ENCODE data around the gene CPXM2. TPM values are rescaled to one million over a fixed set of nuclear protein-coding genes. Genes with fewer than 3 reads are reported as not detected.
A peak's percentile ranks its signal among the peaks of the same experiment; 100 is the strongest.

Gene CPXM2
- total and polyA plus RNA-seq, 2 donors = 5.8 to 6.9 TPM

DNA sequence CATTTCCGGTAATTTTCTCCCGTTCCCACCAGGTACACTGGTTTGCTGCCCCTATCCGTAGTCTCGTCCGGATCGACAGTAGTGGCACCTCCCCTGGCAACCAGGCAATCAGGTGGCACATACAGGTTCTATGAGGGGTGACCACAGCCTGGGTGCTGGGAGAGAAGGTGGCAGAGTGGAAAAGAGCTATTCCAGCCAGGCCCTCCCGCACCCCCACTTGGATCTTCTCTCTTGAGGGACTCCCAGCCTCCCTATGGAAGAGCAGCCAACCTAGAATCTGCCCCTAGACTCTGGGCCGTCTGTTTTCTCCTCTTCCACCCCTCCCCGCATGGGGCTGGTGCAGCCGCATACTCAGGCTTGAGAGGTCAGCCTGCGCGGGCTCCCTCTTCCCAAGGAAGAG, 166.9 kb downstream of the CPXM2 start:
- Histone ChIP-seq H3K27me3 (ENCODE audit: control insufficient read depth in 2 of 2, insufficient read depth in 1 of 2, low read length in 1 of 2) (no peaks in the 10 kb centered on the region), H3K4me1 (ENCODE audit: control insufficient read depth in 2 of 2, insufficient read depth in 2 of 2, low read length in 2 of 2) (no peaks in the 10 kb centered on the region), H3K36me3 (ENCODE audit: control insufficient read depth in 2 of 2, insufficient read depth in 2 of 2, low read length in 1 of 2) (no peaks in the 10 kb centered on the region), H3K4me3 (ENCODE audit: low read length in 2 of 2) (no peak overlapping the region), H3K9me3 (ENCODE audit: control insufficient read depth in 2 of 2, insufficient read depth in 1 of 2, low read length in 1 of 2) (peaks cover 0 to 5% of the 10 kb centered on the region in 2 donors), H3K27ac (ENCODE audit: low read depth in 1 of 2, low read length in 1 of 2) (no peak overlapping the region)
- WGBS = 96% methylated on average over 12 of the region's 12 CpGs
- no peak for DNase-seq (ENCODE audit: low read depth in 6 of 9, low spot score in 9 of 9)

DNA sequence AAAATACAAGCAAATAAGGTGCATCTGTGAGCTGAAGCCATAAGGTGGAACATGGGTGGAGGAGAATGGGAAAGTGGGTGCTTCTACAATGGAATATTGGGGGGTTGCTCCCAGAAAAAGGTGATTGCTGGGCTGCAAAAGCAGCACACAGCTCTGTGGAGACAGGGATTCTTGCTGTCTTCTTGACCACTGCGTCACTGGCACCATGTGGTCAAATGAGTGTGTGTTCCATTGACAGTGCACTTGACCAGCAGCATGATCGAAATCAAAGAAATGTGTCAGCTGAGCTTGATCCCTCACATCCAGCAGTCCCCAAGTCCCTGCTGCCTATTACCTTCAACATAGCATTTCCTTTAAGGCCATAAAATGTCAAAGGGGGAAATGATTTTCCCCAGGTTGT, 169.3 kb downstream of the CPXM2 start:
- no peak overlapping the region for H3K4me3 ChIP-seq (ENCODE audit: low read length in 2 of 2)
- H3K27me3 ChIP-seq (ENCODE audit: control insufficient read depth in 2 of 2, insufficient read depth in 1 of 2, low read length in 1 of 2) = no peaks in the 10 kb centered on the region
- no peaks in the 10 kb centered on the region for H3K4me1 ChIP-seq (ENCODE audit: control insufficient read depth in 2 of 2, insufficient read depth in 2 of 2, low read length in 2 of 2)
- H3K27ac ChIP-seq (ENCODE audit: low read depth in 1 of 2, low read length in 1 of 2) = no peak overlapping the region
- no peaks in the 10 kb centered on the region for H3K9me3 ChIP-seq (ENCODE audit: control insufficient read depth in 2 of 2, insufficient read depth in 1 of 2, low read length in 1 of 2)
- DNase-seq (ENCODE audit: low read depth in 6 of 9, low spot score in 9 of 9) = no peak
- WGBS = 93% methylated on average over 2 of the region's 2 CpGs
- no peaks in the 10 kb centered on the region for H3K36me3 ChIP-seq (ENCODE audit: control insufficient read depth in 2 of 2, insufficient read depth in 2 of 2, low read length in 1 of 2)

DNA sequence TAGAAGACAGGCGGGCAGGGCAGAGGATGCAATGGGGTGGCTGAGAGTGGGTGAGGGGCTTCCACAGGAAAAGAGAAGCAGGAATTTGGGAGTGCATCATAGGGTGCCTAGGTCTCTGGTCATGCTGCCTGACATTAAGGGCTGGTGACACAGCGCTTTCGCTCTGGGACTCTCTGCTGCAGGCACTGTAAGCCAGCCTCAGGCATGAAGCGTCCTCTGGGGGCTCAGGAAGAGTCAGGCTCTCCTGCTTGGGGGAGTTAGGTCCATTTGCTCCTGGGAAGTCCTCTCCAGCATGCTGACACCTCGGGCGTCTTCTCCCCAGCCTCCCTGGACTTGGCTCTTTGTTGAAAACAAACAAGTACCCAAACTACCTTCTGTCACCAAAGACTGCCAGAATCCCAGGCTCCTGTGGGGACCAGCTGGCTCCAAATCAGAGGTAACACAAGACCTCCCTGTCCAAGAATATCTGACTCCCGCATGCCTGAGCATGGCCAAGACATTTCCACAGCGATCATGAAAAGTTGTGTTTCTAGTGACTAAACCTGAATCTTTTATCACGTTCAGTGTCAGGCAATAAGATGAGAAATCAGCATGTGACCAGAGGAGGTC, 170.1 kb downstream of the CPXM2 start:
- Histone ChIP-seq H3K4me1 (ENCODE audit: control insufficient read depth in 2 of 2, insufficient read depth in 2 of 2, low read length in 2 of 2) (no peaks in the 10 kb centered on the region), H3K4me3 (ENCODE audit: low read length in 2 of 2) (no peak overlapping the region), H3K27me3 (ENCODE audit: control insufficient read depth in 2 of 2, insufficient read depth in 1 of 2, low read length in 1 of 2) (no peaks in the 10 kb centered on the region), H3K36me3 (ENCODE audit: control insufficient read depth in 2 of 2, insufficient read depth in 2 of 2, low read length in 1 of 2) (no peaks in the 10 kb centered on the region), H3K27ac (ENCODE audit: low read depth in 1 of 2, low read length in 1 of 2) (no peak overlapping the region), H3K9me3 (ENCODE audit: control insufficient read depth in 2 of 2, insufficient read depth in 1 of 2, low read length in 1 of 2) (no peaks in the 10 kb centered on the region)
- WGBS = 82% methylated on average over 9 of the region's 9 CpGs
- DNase-seq (ENCODE audit: low read depth in 6 of 9, low spot score in 9 of 9) = no peak

DNA sequence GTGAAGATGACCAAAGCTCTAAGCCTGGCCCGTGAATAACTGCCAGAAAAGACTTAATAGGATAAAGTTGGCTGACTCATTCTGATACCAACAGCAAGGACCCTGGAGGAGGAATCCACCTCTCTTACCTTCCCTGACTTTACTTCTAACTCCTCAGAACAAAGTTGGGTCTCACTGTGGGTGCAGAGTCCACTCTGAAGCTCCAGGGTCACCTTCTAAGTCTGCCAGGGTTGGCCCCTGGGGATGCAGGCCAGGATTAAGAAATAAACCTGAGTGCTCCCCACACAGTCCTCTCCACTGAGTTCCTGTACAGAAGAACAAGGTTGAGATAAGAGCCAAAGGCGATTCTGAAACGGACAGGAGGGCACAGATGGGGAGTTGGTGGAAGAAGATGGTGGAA, 171.1 kb downstream of the CPXM2 start:
- DNase-seq (ENCODE audit: low read depth in 6 of 9, low spot score in 9 of 9) = no peak
- no peak overlapping the region for H3K27ac ChIP-seq (ENCODE audit: low read depth in 1 of 2, low read length in 1 of 2)
- no peaks in the 10 kb centered on the region for H3K4me1 ChIP-seq (ENCODE audit: control insufficient read depth in 2 of 2, insufficient read depth in 2 of 2, low read length in 2 of 2)
- 93% methylated on average over 3 of the region's 3 CpGs for WGBS
- no peaks in the 10 kb centered on the region for H3K27me3 ChIP-seq (ENCODE audit: control insufficient read depth in 2 of 2, insufficient read depth in 1 of 2, low read length in 1 of 2)
- no peaks in the 10 kb centered on the region for H3K9me3 ChIP-seq (ENCODE audit: control insufficient read depth in 2 of 2, insufficient read depth in 1 of 2, low read length in 1 of 2)
- no peak overlapping the region for H3K4me3 ChIP-seq (ENCODE audit: low read length in 2 of 2)
- H3K36me3 ChIP-seq (ENCODE audit: control insufficient read depth in 2 of 2, insufficient read depth in 2 of 2, low read length in 1 of 2) = no peaks in the 10 kb centered on the region

DNA sequence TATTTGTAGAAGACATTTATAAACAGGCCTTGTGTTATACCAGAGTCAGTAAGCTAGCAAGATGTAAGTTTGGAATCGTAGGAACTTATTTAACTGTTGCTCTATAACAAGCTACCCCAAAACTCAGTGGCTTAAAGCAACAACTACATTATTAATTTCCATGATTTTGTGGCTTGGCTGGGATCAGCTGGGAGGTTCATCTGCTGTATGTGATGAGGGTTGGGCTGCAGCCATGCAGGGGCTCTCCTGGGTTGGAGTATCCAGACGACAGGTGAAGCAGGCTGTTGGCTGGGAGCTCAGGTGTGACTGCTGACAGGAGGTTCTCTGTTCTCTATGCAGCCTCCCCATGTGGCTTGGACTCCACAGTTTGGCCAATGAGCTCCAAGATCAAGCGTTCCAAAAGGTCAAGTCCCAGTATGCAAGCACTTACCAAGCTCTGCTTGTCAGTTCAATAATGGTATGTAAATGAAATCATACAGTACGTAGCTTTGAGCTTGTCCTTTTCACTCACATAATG, 173.0 kb downstream of the CPXM2 start:
- H3K4me1 ChIP-seq (ENCODE audit: control insufficient read depth in 2 of 2, insufficient read depth in 2 of 2, low read length in 2 of 2) = no peaks in the 10 kb centered on the region
- H3K9me3 ChIP-seq (ENCODE audit: control insufficient read depth in 2 of 2, insufficient read depth in 1 of 2, low read length in 1 of 2) = no peaks in the 10 kb centered on the region
- H3K27ac ChIP-seq (ENCODE audit: low read depth in 1 of 2, low read length in 1 of 2) = no peak overlapping the region
- WGBS = 86% methylated on average over 4 of the region's 4 CpGs
- no peaks in the 10 kb centered on the region for H3K36me3 ChIP-seq (ENCODE audit: control insufficient read depth in 2 of 2, insufficient read depth in 2 of 2, low read length in 1 of 2)
- no peaks in the 10 kb centered on the region for H3K27me3 ChIP-seq (ENCODE audit: control insufficient read depth in 2 of 2, insufficient read depth in 1 of 2, low read length in 1 of 2)
- no peak overlapping the region for H3K4me3 ChIP-seq (ENCODE audit: low read length in 2 of 2)
- no peak for DNase-seq (ENCODE audit: low read depth in 6 of 9, low spot score in 9 of 9)

DNA sequence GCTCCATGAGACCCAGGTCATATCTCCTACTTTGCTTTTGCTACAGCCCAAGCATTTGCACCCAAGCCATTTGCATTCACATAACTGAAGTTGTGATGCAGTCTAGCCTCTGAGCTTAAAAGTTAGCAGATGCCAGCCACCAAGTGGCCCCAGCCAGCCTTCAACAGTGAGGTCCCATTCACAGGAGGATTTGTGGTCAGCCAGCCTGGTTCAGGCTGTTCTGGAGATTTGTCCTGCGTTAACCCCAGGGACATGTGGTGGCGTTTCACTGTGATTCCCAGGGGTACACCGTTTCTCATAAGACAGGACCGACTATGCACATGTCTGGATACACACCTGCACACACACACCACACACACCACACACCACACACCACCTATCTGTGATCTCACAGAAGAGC, 174.3 kb downstream of the CPXM2 start:
- Histone ChIP-seq H3K4me3 (ENCODE audit: low read length in 2 of 2) (no peak overlapping the region), H3K9me3 (ENCODE audit: control insufficient read depth in 2 of 2, insufficient read depth in 1 of 2, low read length in 1 of 2) (no peaks in the 10 kb centered on the region), H3K27ac (ENCODE audit: low read depth in 1 of 2, low read length in 1 of 2) (no peak overlapping the region), H3K4me1 (ENCODE audit: control insufficient read depth in 2 of 2, insufficient read depth in 2 of 2, low read length in 2 of 2) (no peaks in the 10 kb centered on the region), H3K27me3 (ENCODE audit: control insufficient read depth in 2 of 2, insufficient read depth in 1 of 2, low read length in 1 of 2) (no peaks in the 10 kb centered on the region), H3K36me3 (ENCODE audit: control insufficient read depth in 2 of 2, insufficient read depth in 2 of 2, low read length in 1 of 2) (no peaks in the 10 kb centered on the region)
- DNase-seq (ENCODE audit: low read depth in 6 of 9, low spot score in 9 of 9) = no peak
- 95% methylated on average over 4 of the region's 4 CpGs for WGBS

- Histone ChIP-seq H3K4me3 (ENCODE audit: low read length in 2 of 2) (no peak overlapping the region), H3K27me3 (ENCODE audit: control insufficient read depth in 2 of 2, insufficient read depth in 1 of 2, low read length in 1 of 2) (no peaks in the 10 kb centered on the region), H3K4me1 (ENCODE audit: control insufficient read depth in 2 of 2, insufficient read depth in 2 of 2, low read length in 2 of 2) (no peaks in the 10 kb centered on the region), H3K36me3 (ENCODE audit: control insufficient read depth in 2 of 2, insufficient read depth in 2 of 2, low read length in 1 of 2) (no peaks in the 10 kb centered on the region), H3K27ac (ENCODE audit: low read depth in 1 of 2, low read length in 1 of 2) (no peak overlapping the region), H3K9me3 (ENCODE audit: control insufficient read depth in 2 of 2, insufficient read depth in 1 of 2, low read length in 1 of 2) (no peaks in the 10 kb centered on the region)
- no peak for DNase-seq (ENCODE audit: low read depth in 6 of 9, low spot score in 9 of 9)
- 92% methylated on average over 2 of the region's 2 CpGs for WGBS
Measured at GRCh38 chr10:123715546-123715945, 176.1 kb downstream of the CPXM2 start.

DNA sequence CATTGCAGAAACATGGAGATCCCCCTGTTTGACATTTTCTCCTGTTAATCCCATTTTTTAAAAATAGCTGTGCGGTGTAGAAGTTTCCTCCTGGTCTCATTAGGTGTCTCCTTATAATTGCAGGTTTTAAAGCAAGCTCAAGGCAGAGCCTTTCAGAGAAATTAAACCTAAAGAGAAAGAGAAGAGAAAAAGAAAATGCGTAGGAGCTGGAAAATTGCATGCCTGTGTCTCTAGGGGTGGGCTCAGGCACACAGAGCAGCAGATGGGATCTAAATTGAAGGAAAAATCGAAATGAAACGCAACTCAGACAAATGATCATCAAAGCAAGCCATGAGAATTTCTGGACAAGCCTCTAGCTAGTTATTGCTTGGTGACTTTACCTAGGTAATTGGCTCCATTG, 185.4 kb downstream of the CPXM2 start:
- no peaks in the 10 kb centered on the region for H3K9me3 ChIP-seq (ENCODE audit: control insufficient read depth in 2 of 2, insufficient read depth in 1 of 2, low read length in 1 of 2)
- WGBS = 92% methylated on average over 4 of the region's 4 CpGs
- H3K4me1 ChIP-seq (ENCODE audit: control insufficient read depth in 2 of 2, insufficient read depth in 2 of 2, low read length in 2 of 2) = peaks cover 3 to 52% of the 10 kb centered on the region in 2 donors
- no peaks in the 10 kb centered on the region for H3K36me3 ChIP-seq (ENCODE audit: control insufficient read depth in 2 of 2, insufficient read depth in 2 of 2, low read length in 1 of 2)
- no peak overlapping the region for H3K4me3 ChIP-seq (ENCODE audit: low read length in 2 of 2)
- H3K27me3 ChIP-seq (ENCODE audit: control insufficient read depth in 2 of 2, insufficient read depth in 1 of 2, low read length in 1 of 2) = no peaks in the 10 kb centered on the region
- peak overlapping the region in 1 of 2 donors; percentile 75 for H3K27ac ChIP-seq (ENCODE audit: low read depth in 1 of 2, low read length in 1 of 2)
- DNase-seq (ENCODE audit: low read depth in 6 of 9, low spot score in 9 of 9) = no peak

DNA sequence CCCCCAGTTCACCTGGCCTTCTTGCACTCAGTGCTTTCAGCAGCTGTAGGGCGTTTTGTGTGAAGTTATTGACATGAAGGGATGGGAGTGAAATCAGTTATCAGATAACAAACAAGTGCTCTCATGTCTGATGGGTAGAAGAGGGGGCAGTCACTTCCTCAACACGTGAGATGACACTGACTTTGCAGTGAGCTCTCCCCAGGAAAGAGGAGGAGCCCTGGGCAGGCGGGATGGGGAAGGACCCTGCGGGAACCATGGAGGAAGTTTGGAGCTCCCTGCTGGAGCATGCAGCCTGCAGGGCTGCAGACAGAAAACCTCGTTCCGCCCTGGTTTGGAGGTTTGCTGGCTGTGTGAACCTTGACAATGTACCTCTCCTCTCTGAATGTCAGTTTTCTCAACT, 186.8 kb downstream of the CPXM2 start:
- no peak overlapping the region for H3K4me3 ChIP-seq (ENCODE audit: low read length in 2 of 2)
- H3K27me3 ChIP-seq (ENCODE audit: control insufficient read depth in 2 of 2, insufficient read depth in 1 of 2, low read length in 1 of 2) = no peaks in the 10 kb centered on the region
- H3K9me3 ChIP-seq (ENCODE audit: control insufficient read depth in 2 of 2, insufficient read depth in 1 of 2, low read length in 1 of 2) = no peaks in the 10 kb centered on the region
- WGBS = 28% methylated on average over 6 of the region's 6 CpGs
- H3K4me1 ChIP-seq (ENCODE audit: control insufficient read depth in 2 of 2, insufficient read depth in 2 of 2, low read length in 2 of 2) = peaks cover 3 to 52% of the 10 kb centered on the region in 2 donors
- peak overlapping the region in 1 of 2 donors; percentile 64 for H3K27ac ChIP-seq (ENCODE audit: low read depth in 1 of 2, low read length in 1 of 2)
- no peaks in the 10 kb centered on the region for H3K36me3 ChIP-seq (ENCODE audit: control insufficient read depth in 2 of 2, insufficient read depth in 2 of 2, low read length in 1 of 2)
- peak in 2 of 9 donors; percentile 31 to 49 for DNase-seq (ENCODE audit: low read depth in 6 of 9, low spot score in 9 of 9)
